ENCODE measurements around the gene ZBTB46. TPM values are rescaled to one million over a fixed set of nuclear protein-coding genes. Genes with fewer than 3 reads are reported as not detected.

The ZBTB46 gene
- total RNA-seq, 1 donor from 2014 or later: 11.6 TPM

- DNase-seq (ENCODE audit: low spot score in 2 of 2, unreplicated experiment in 2 of 2): peak in 1 of 2 experiments; percentile 71
- Mint-ChIP-seq H3K4me3 (peak overlapping the region; percentile 70), H3K36me3 (peaks cover 6% of the 10 kb centered on the region), H3K27ac (no peak overlapping the region), H3K4me1 (no peaks in the 10 kb centered on the region), H3K9me3 (no peaks in the 10 kb centered on the region), H3K27me3 (ENCODE audit: low read depth) (peaks cover 7% of the 10 kb centered on the region)
- no peak for TF ChIP-seq CTCF (IDR thresholded peaks at IDR 0.05; ENCODE audit: unreplicated experiment)
Measured at GRCh38 chr20:63740070-63740626, 90.9 kb downstream of the ZBTB46 start.

- Mint-ChIP-seq H3K36me3 (peaks cover 6% of the 10 kb centered on the region), H3K4me3 (peak within 1 kb of the TSS; percentile 70), H3K4me1 (no peaks in the 10 kb centered on the region), H3K27me3 (ENCODE audit: low read depth) (peaks cover 7% of the 10 kb centered on the region), H3K27ac (no peak within 1 kb of the TSS), H3K9me3 (no peaks in the 10 kb centered on the region)
- peak in 1 of 2 experiments; percentile 72 for DNase-seq (ENCODE audit: low spot score in 2 of 2, unreplicated experiment in 2 of 2)
- no peak for TF ChIP-seq CTCF (IDR thresholded peaks at IDR 0.05; ENCODE audit: unreplicated experiment)
Measured at GRCh38 chr20:63739130-63740069, 91.7 kb downstream of the ZBTB46 start, which contains the start of gene SLC2A4RG. Gene SLC2A4RG, plus strand, starts transcription at chr20:63739776. Its CDS starts 137 bp downstream, at chr20:63739913.

GRCh38 chr20:63738687-63739129 is 92.4 kb downstream of the ZBTB46 start:
- DNase-seq (ENCODE audit: low spot score in 2 of 2, unreplicated experiment in 2 of 2): no peak
- Mint-ChIP-seq H3K27me3 (ENCODE audit: low read depth) (peaks cover 7% of the 10 kb centered on the region), H3K4me1 (no peaks in the 10 kb centered on the region), H3K27ac (no peak overlapping the region), H3K9me3 (no peaks in the 10 kb centered on the region), H3K4me3 (peak overlapping the region; percentile 37), H3K36me3 (peaks cover 11% of the 10 kb centered on the region)
- TF ChIP-seq CTCF (IDR thresholded peaks at IDR 0.05; ENCODE audit: unreplicated experiment): no peak

GRCh38 chr20:63737945-63738686 is 92.9 kb downstream of the ZBTB46 start:
- no peak for DNase-seq (ENCODE audit: low spot score in 2 of 2, unreplicated experiment in 2 of 2)
- Mint-ChIP-seq H3K27me3 (ENCODE audit: low read depth) (peaks cover 7% of the 10 kb centered on the region), H3K9me3 (no peaks in the 10 kb centered on the region), H3K4me3 (peak overlapping the region; percentile 37), H3K4me1 (no peaks in the 10 kb centered on the region), H3K36me3 (peaks cover 14% of the 10 kb centered on the region), H3K27ac (no peak overlapping the region)
- no peak for TF ChIP-seq CTCF (IDR thresholded peaks at IDR 0.05; ENCODE audit: unreplicated experiment)

- DNase-seq (ENCODE audit: low spot score in 2 of 2, unreplicated experiment in 2 of 2): no peak
- H3K27me3 Mint-ChIP-seq (ENCODE audit: low read depth): peaks cover 7% of the 10 kb centered on the region
- no peak overlapping the region for H3K27ac Mint-ChIP-seq
- H3K4me3 Mint-ChIP-seq: no peak overlapping the region
- H3K9me3 Mint-ChIP-seq: no peaks in the 10 kb centered on the region
- H3K36me3 Mint-ChIP-seq: peaks cover 14% of the 10 kb centered on the region
- H3K4me1 Mint-ChIP-seq: no peaks in the 10 kb centered on the region
- no peak for TF ChIP-seq CTCF (IDR thresholded peaks at IDR 0.05; ENCODE audit: unreplicated experiment)
Measured at GRCh38 chr20:63737695-63737944, 93.4 kb downstream of the ZBTB46 start.

All from mesothelial cell of epicardium (in vitro differentiated cells).